B cell (primary cell): Measurements from ENCODE around the gene F8.
A peak's percentile ranks its signal among the peaks of the same experiment; 100 is the strongest.

ENCODE experiments used
- CTCF ChIP-seq: fragments of 200-600 bp; IDR thresholded peaks from one replicate; pipeline ENCODE4 v1.8.0; 2022; ENCODE audit warnings: antibody characterized with exemption, mild to moderate bottlenecking
- EZH2 ChIP-seq: IDR thresholded peaks from 2 replicates; pipeline ENCODE4 v1.6.1; 2012; ENCODE audit warnings: borderline replicate concordance, low read depth, mild to moderate bottlenecking, moderate library complexity, low read length; ENCODE audit not compliant: insufficient read depth, poor library complexity, severe bottlenecking

DNA sequence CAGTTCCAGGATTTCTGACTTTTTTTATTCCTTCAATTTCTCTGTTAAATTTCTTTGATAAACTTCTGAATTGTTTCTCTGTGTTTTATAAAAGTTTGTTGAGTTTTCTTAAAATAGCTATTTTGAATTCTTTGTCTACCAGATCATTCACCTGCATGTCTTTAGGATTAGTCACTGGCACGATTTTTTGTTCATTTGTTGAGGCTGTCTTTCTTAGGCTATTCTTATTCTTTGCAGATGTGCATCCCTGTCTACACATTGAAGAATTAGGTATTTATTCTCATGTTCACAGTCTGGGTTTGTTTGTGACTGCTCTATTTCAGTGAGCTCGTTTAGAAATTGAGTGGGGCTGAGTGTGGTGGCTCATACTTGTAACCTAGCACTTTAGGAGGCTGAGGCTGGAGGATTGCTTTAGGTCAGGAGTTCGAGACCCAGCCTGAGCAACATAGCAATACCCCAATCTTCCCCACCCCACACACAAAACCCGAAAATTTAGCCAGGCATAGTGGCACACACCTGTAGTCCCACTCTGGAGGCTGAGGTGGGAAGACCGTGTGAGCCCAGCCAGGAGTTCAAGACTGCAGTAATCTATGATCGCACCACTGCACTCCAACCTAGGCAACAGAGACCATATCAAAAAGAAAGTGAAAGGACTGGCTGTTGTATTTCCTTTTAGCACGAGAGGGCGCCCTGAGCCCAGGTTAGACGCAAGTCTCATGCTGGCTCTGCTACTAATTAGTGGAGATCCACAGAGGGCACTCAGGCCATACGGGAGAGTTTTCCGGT is 42.0 kb downstream of the F8 start:
- TF ChIP-seq CTCF (peak; percentile 72), EZH2 (no peak)
